ENCODE data around the gene DRD2. TPM values are rescaled to one million over a fixed set of nuclear protein-coding genes. Genes with fewer than 3 reads are reported as not detected.

The DRD2 gene
- total and polyA plus RNA-seq, 4 donors = not detected

GRCh38 chr11:113384551-113384950 is 90.6 kb downstream of the DRD2 start:
- no peaks in the 10 kb centered on the region for H3K36me3 ChIP-seq (ENCODE audit: control insufficient read depth in 4 of 4, insufficient read depth in 3 of 4, low read depth in 1 of 4, low read length in 3 of 4)

GRCh38 chr11:113382121-113382520 is 93.1 kb downstream of the DRD2 start:
- no peaks in the 10 kb centered on the region for H3K36me3 ChIP-seq (ENCODE audit: control insufficient read depth in 4 of 4, insufficient read depth in 3 of 4, low read depth in 1 of 4, low read length in 3 of 4)
- no peak overlapping the region for H3K9ac ChIP-seq (ENCODE audit: low read depth in 1 of 2, low read length in 2 of 2)
- DNase-seq (ENCODE audit: low spot score) = no peak
- TF ChIP-seq NR2F2 (IDR thresholded peaks at IDR 0.05) (no peak), FOXA2 (IDR thresholded peaks at IDR 0.05) (no peak), GABPA (IDR thresholded peaks at IDR 0.05 in 1 of 2, conservative IDR thresholded peaks at IDR 0.05 in 1 of 2) (no peak), SP1 (IDR thresholded peaks at IDR 0.05) (no peak), HNF4A (conservative IDR thresholded peaks at IDR 0.05) (no peak), RAD21 (IDR thresholded peaks at IDR 0.05) (no peak), TAF1 (conservative IDR thresholded peaks at IDR 0.05) (no peak), EGR1 (IDR thresholded peaks at IDR 0.05; ENCODE audit: low read depth in 2 of 2) (no peak)
- H3K4me1 ChIP-seq (ENCODE audit: control insufficient read depth in 4 of 4, insufficient read depth in 4 of 4, low read length in 3 of 4) = no peaks in the 10 kb centered on the region
- no peak overlapping the region for H3K27ac ChIP-seq (ENCODE audit: low read depth in 1 of 2, low read length in 2 of 2)
- no peak overlapping the region for H3K4me3 ChIP-seq (ENCODE audit: low read depth in 1 of 3, low read length in 3 of 3)
- no peaks in the 10 kb centered on the region for H3K9me3 ChIP-seq (ENCODE audit: control insufficient read depth in 4 of 4, low read length in 3 of 4)
- H3K27me3 ChIP-seq (ENCODE audit: control insufficient read depth in 4 of 4, insufficient read depth in 4 of 4, low read length in 3 of 4) = peaks cover 0 to 7% (median 2%) of the 10 kb centered on the region in 4 donors

More at GRCh38 chr11:113384551-113384950, 90.6 kb downstream of the DRD2 start:
- no peak overlapping the region for H3K9ac ChIP-seq (ENCODE audit: low read depth in 1 of 2, low read length in 2 of 2)
- H3K27ac ChIP-seq (ENCODE audit: low read depth in 1 of 2, low read length in 2 of 2) = no peak overlapping the region
- no peak for TF ChIP-seq EGR1 (IDR thresholded peaks at IDR 0.05; ENCODE audit: low read depth in 2 of 2)
- no peak for TF ChIP-seq NR2F2 (IDR thresholded peaks at IDR 0.05)
- no peak for TF ChIP-seq SP1 (IDR thresholded peaks at IDR 0.05)
- TF ChIP-seq RAD21 (IDR thresholded peaks at IDR 0.05) = no peak
- no peak for TF ChIP-seq REST (IDR thresholded peaks at IDR 0.05)
- no peak for TF ChIP-seq MAX (IDR thresholded peaks at IDR 0.05)
- no peak for TF ChIP-seq FOXA1 (IDR thresholded peaks at IDR 0.05)
- no peak for TF ChIP-seq HNF4G (IDR thresholded peaks at IDR 0.05)
- TF ChIP-seq JUND (IDR thresholded peaks at IDR 0.05) = no peak
- TF ChIP-seq TAF1 (conservative IDR thresholded peaks at IDR 0.05) = no peak
- no peak for TF ChIP-seq ATF3 (IDR thresholded peaks at IDR 0.05)
- no peak for TF ChIP-seq YY1 (IDR thresholded peaks at IDR 0.05)
- no peak for TF ChIP-seq FOXA2 (IDR thresholded peaks at IDR 0.05)
- TF ChIP-seq RXRA (IDR thresholded peaks at IDR 0.05) = no peak
- TF ChIP-seq CTCF (IDR thresholded peaks at IDR 0.05; ENCODE audit: low read depth, low read length, missing input control) = no peak
- no peaks in the 10 kb centered on the region for H3K9me3 ChIP-seq (ENCODE audit: control insufficient read depth in 4 of 4, low read length in 3 of 4)
- WGBS = 79% methylated on average over 3 of the region's 3 CpGs
- DNase-seq (ENCODE audit: low spot score) = no peak
- H3K4me1 ChIP-seq (ENCODE audit: control insufficient read depth in 4 of 4, insufficient read depth in 4 of 4, low read length in 3 of 4) = no peaks in the 10 kb centered on the region
- H3K27me3 ChIP-seq (ENCODE audit: control insufficient read depth in 4 of 4, insufficient read depth in 4 of 4, low read length in 3 of 4) = peaks cover 0 to 15% (median 4%) of the 10 kb centered on the region in 4 donors
- H3K4me3 ChIP-seq (ENCODE audit: low read depth in 1 of 3, low read length in 3 of 3) = no peak overlapping the region
